ENCODE results near the gene DNAJB12. TPM values are rescaled to one million over a fixed set of nuclear protein-coding genes. Genes with fewer than 3 reads are reported as not detected.

The DNAJB12 gene
- total RNA-seq, 1 experiment from 2014 or later = 27.6 TPM

DNA sequence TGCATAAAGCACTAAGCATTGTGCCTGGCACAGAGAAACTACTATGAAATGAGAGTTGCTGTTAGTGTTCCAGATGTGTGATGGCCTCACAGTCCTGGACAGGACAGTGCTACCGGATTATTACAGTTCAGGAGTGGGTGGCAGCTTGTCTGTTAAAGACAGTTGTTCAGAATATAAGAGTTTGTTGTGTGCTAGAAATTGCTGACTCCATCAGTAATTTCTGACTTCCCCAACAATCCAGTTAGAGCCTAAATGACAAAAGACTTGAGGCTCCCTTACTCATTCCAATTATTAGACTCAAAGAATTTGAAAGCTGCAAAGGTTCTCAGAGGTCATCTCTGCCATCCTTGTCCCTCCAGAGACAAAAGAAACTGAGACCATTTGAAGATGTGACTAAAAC, 34.3 kb upstream of the DNAJB12 start:
- no peak overlapping the region for H4K8ac ChIP-seq (replicated peaks; ENCODE audit: insufficient read length, low read depth, low read length)
- no peak overlapping the region for H4K91ac ChIP-seq (ENCODE audit: insufficient read length, low read depth, low read length)

More for the DNA sequence above, 34.3 kb upstream of the DNAJB12 start:
- Histone ChIP-seq H3K9ac (ENCODE audit: extremely low read depth, insufficient read length, low read length) (no peak overlapping the region), H2BK12ac (ENCODE audit: insufficient read length, low read depth, low read length) (no peak overlapping the region), H3K23me2 (ENCODE audit: insufficient read length, low read depth, low read length, poor library complexity, severe bottlenecking) (no peaks in the 10 kb centered on the region), H3T11ph (ENCODE audit: low read length) (no peak overlapping the region), H2AK5ac (ENCODE audit: insufficient read length, low read length) (no peak overlapping the region), H3K27ac (ENCODE audit: insufficient read length, low read depth, low read length) (no peak overlapping the region), H3K79me2 (ENCODE audit: insufficient read depth, low read length) (no peaks in the 10 kb centered on the region), H3K56ac (ENCODE audit: insufficient read length, low read depth, low read length) (no peak overlapping the region), H3K4me1 (ENCODE audit: insufficient read depth, low read length) (0 out of 2 replicates have a peak, but pooled peaks cover 3% of the 10 kb centered on the region), H3K18ac (ENCODE audit: insufficient read length, low read depth, low read length) (no peak overlapping the region), H3K4me2 (ENCODE audit: insufficient read depth, insufficient read length, low read length) (no peak overlapping the region), H2BK120ac (ENCODE audit: low read depth, low read length, poor library complexity, severe bottlenecking) (no peak overlapping the region), H3K4ac (ENCODE audit: low read depth, low read length) (no peak overlapping the region), H2AFZ (ENCODE audit: low read length) (no peak overlapping the region), H2BK5ac (ENCODE audit: insufficient read length, low read length) (no peak overlapping the region), H2BK15ac (ENCODE audit: low read depth, low read length) (no peak overlapping the region), H2BK20ac (ENCODE audit: low read depth, low read length, poor library complexity, severe bottlenecking) (no peak overlapping the region), H3K23ac (ENCODE audit: insufficient read length, low read depth, low read length) (no peak overlapping the region), H3K9me3 (ENCODE audit: control insufficient read depth, low read depth, low read length) (no peaks in the 10 kb centered on the region), H3K14ac (ENCODE audit: insufficient read depth, low read length) (no peak overlapping the region), H4K5ac (ENCODE audit: insufficient read length, low read depth, low read length) (no peak overlapping the region), H3K27me3 (ENCODE audit: insufficient read depth, low read length) (no peaks in the 10 kb centered on the region), H4K20me1 (ENCODE audit: control insufficient read depth, insufficient read depth, insufficient read length) (no peaks in the 10 kb centered on the region), H3K79me1 (ENCODE audit: insufficient read depth, low read depth, low read length, poor library complexity, severe bottlenecking) (no peaks in the 10 kb centered on the region)
- TF ChIP-seq CTCF (conservative IDR thresholded peaks at IDR 0.05) = no peak
- Mint-ChIP-seq H3K36me3 (ENCODE audit: insufficient read depth in 1 of 3, low read depth in 3 of 3) (no peaks in the 10 kb centered on the region), H3K27ac (peak overlapping the region in 1 of 3 experiments; percentile 16; a peak in 1 of 7 replicates), H3K27me3 (ENCODE audit: low read depth) (no peaks in the 10 kb centered on the region), H3K4me1 (peaks cover 17 to 18% of the 10 kb centered on the region in 2 experiments), H3K4me3 (no peak overlapping the region), H3K9me3 (no peaks in the 10 kb centered on the region)
- WGBS (ENCODE audit: extremely low coverage, insufficient read length, low lambda C conversion rate) = no CpG with 5 or more reads among the region's 1 CpG
- no peak for DNase-seq
